Type B pancreatic cell (in vitro differentiated cells): Measurements from ENCODE around the gene C17orf50. TPM values are rescaled to one million over a fixed set of nuclear protein-coding genes. Genes with fewer than 3 reads are reported as not detected.
A peak's percentile ranks its signal among the peaks of the same experiment; 100 is the strongest.

Experiments used
- DNase-seq: peaks from one replicate; pipeline ENCODE4 v3.0.0; 2021; ENCODE audit warnings: mixed read lengths; ENCODE audit not compliant: unreplicated experiment; ENCODE audit errors: extremely low spot score
- H3K27ac Mint-ChIP-seq: 2 replicates; pipeline ENCODE4 v1.8.0; 2021; ENCODE audit warnings: mild to moderate bottlenecking, mixed read lengths
- H3K27me3 Mint-ChIP-seq: 2 replicates; pipeline ENCODE4 v1.8.0; 2021; ENCODE audit warnings: mixed read lengths
- H3K36me3 Mint-ChIP-seq: 2 replicates; pipeline ENCODE4 v1.8.0; 2021; ENCODE audit warnings: mixed read lengths
- H3K4me1 Mint-ChIP-seq: one replicate; pipeline ENCODE4 v1.8.0; 2021; ENCODE audit warnings: mixed read lengths; ENCODE audit not compliant: unreplicated experiment
- H3K4me3 Mint-ChIP-seq: 2 replicates; pipeline ENCODE4 v1.8.0; 2021; ENCODE audit warnings: mild to moderate bottlenecking, mixed read lengths
- H3K9me3 Mint-ChIP-seq: 2 replicates; pipeline ENCODE4 v1.8.0; 2021; ENCODE audit warnings: mixed read lengths
- total RNA-seq: library from RNA; stranded (reverse); gene quantifications from 2 replicates; pipeline ENCODE4 v1.2.1, GENCODE V29; 2021; ENCODE audit warnings: low replicate concordance
- TF ChIP-seq, protein P1 (sequence below): fragments of 200-600 bp; sonication (generic); conservative IDR thresholded peaks from 2 replicates; pipeline ENCODE4 v1.5.0; 2021; ENCODE audit warnings: antibody characterized with exemption, mild to moderate bottlenecking

Gene C17orf50
- total RNA-seq, 1 donor from 2014 or later, result not detected

- H3K4me3 Mint-ChIP-seq, result peak overlapping the region; percentile 65
- H3K4me1 Mint-ChIP-seq, result peaks cover 16% of the 10 kb centered on the region
- H3K36me3 Mint-ChIP-seq, result no peaks in the 10 kb centered on the region
- DNase-seq, result no peak
- no peak overlapping the region for H3K27ac Mint-ChIP-seq
- peaks cover 6% of the 10 kb centered on the region for H3K27me3 Mint-ChIP-seq
- no peaks in the 10 kb centered on the region for H3K9me3 Mint-ChIP-seq
- TF ChIP-seq, protein P1, sequence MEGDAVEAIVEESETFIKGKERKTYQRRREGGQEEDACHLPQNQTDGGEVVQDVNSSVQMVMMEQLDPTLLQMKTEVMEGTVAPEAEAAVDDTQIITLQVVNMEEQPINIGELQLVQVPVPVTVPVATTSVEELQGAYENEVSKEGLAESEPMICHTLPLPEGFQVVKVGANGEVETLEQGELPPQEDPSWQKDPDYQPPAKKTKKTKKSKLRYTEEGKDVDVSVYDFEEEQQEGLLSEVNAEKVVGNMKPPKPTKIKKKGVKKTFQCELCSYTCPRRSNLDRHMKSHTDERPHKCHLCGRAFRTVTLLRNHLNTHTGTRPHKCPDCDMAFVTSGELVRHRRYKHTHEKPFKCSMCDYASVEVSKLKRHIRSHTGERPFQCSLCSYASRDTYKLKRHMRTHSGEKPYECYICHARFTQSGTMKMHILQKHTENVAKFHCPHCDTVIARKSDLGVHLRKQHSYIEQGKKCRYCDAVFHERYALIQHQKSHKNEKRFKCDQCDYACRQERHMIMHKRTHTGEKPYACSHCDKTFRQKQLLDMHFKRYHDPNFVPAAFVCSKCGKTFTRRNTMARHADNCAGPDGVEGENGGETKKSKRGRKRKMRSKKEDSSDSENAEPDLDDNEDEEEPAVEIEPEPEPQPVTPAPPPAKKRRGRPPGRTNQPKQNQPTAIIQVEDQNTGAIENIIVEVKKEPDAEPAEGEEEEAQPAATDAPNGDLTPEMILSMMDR, result no peak
These were observed 5.2 kb downstream of the C17orf50 start for GRCh38 chr17:35765756-35766488.

DNA sequence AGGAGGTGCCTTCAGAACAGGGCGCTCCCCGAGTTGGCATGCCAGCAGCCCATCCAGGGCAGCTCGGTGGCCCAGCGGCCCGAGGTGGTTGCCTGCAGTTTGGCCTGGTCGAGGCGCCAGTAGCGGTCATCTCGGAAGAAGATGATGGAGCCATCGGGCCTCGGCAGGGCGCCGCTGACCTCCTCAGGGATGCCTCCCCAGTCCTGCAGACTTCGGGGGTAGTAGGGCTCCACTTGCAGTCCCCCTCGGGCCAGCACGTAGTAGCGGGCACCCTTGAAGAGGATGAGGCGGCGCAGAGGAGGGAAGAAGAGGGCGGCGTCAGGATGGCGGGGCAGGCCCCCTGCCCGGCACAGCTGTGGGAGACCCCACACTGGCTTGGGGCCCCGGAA is 5.8 kb downstream of the C17orf50 start:
- Mint-ChIP-seq H3K4me3 (no peak overlapping the region), H3K27ac (no peak overlapping the region), H3K9me3 (no peaks in the 10 kb centered on the region), H3K36me3 (no peaks in the 10 kb centered on the region), H3K27me3 (peaks cover 6% of the 10 kb centered on the region), H3K4me1 (peaks cover 16% of the 10 kb centered on the region)
- no peak for DNase-seq
- TF ChIP-seq, protein P1, result no peak

GRCh38 chr17:35766903-35767510 is 6.3 kb downstream of the C17orf50 start:
- peaks cover 16% of the 10 kb centered on the region for H3K4me1 Mint-ChIP-seq
- TF ChIP-seq, protein P1, result peak; percentile 65
- no peak overlapping the region for H3K27ac Mint-ChIP-seq
- DNase-seq, result no peak
- H3K27me3 Mint-ChIP-seq, result peaks cover 7% of the 10 kb centered on the region
- no peaks in the 10 kb centered on the region for H3K36me3 Mint-ChIP-seq
- no peaks in the 10 kb centered on the region for H3K9me3 Mint-ChIP-seq
- H3K4me3 Mint-ChIP-seq, result peak overlapping the region; percentile 47

GRCh38 chr17:35768797-35769196 is 8.1 kb downstream of the C17orf50 start:
- DNase-seq, result no peak
- Mint-ChIP-seq H3K9me3 (no peaks in the 10 kb centered on the region), H3K27me3 (peaks cover 16% of the 10 kb centered on the region), H3K27ac (no peak overlapping the region), H3K4me1 (peaks cover 25% of the 10 kb centered on the region), H3K36me3 (no peaks in the 10 kb centered on the region), H3K4me3 (no peak overlapping the region)
- TF ChIP-seq, protein P1, result no peak

DNA sequence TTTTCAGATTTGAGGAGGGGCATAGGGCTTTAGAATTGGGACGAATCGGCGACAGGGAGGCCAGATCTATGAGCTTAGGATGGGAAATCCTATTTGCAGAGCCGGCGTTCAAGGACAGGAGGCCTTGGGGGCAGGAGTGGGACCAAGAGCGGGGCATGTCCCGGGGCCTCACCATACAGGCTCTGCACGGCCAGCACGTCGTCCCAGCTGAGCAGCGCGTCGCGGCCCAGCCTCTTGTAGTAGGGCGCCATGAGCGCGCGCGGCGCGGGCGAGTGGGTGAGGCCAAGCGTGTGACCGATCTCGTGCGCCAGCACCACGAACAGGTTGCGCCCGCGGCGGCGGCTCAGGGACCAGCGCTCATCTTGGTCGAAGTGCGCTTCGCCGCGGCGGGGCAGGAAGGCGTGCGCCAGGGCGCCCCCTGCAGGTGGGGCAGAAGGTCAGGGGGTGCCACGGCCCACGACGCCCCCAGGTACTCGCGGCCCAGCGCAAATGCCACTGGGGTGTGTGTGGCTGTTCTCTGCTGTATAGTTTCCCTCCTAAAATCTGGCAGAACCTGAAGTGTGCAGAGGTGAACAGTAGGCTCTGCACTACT is 9.3 kb downstream of the C17orf50 start:
- no peak for DNase-seq
- H3K4me3 Mint-ChIP-seq, result no peak overlapping the region
- no peaks in the 10 kb centered on the region for H3K9me3 Mint-ChIP-seq
- TF ChIP-seq, protein P1, result peak; percentile 54
- H3K4me1 Mint-ChIP-seq, result peaks cover 30% of the 10 kb centered on the region
- H3K36me3 Mint-ChIP-seq, result no peaks in the 10 kb centered on the region
- H3K27me3 Mint-ChIP-seq, result peaks cover 17% of the 10 kb centered on the region
- no peak overlapping the region for H3K27ac Mint-ChIP-seq
